Muscle of leg (tissue), 11 donors: ENCODE measurements around the gene PAPOLA. TPM values are rescaled to one million over a fixed set of nuclear protein-coding genes. Genes with fewer than 3 reads are reported as not detected.

Source experiments
- DNase-seq: peaks from one replicate; pipeline ENCODE4 v3.0.0; 2013
- H3K27ac ChIP-seq: one replicate; pipeline ENCODE4 v1.5.1; 2013; ENCODE audit warnings: mild to moderate bottlenecking, low read length, control low read depth
- H3K27me3 ChIP-seq: one replicate; pipeline ENCODE4 v1.6.1; 2013; ENCODE audit warnings: low read length; ENCODE audit not compliant: control insufficient read depth, insufficient read depth
- H3K36me3 ChIP-seq: one replicate; pipeline ENCODE4 v1.6.1; 2013; ENCODE audit warnings: low read length; ENCODE audit not compliant: control insufficient read depth, insufficient read depth
- H3K4me1 ChIP-seq: one replicate; pipeline ENCODE4 v1.6.1; 2013; ENCODE audit warnings: low read length; ENCODE audit not compliant: control insufficient read depth, insufficient read depth
- H3K4me3 ChIP-seq: one replicate; pipeline ENCODE4 v1.5.1; 2013; ENCODE audit warnings: low read length, control low read depth
- H3K9me3 ChIP-seq: replicated peaks from 2 replicates; pipeline ENCODE4 v1.6.1; 2013; ENCODE audit warnings: low read depth, low read length; ENCODE audit not compliant: control insufficient read depth
- WGBS: methylation state at CpG from one replicate; pipeline ENCODE4 v1.1.5; 2013; ENCODE audit warnings: missing lambda C conversion rate; ENCODE audit not compliant: insufficient coverage; 5-methylcytosine and 5-hydroxymethylcytosine counted together
- polyA plus RNA-seq, 8 donors: library from polyadenylated mRNA; unstranded; fragments of 120-200 nt; gene quantifications; one replicate each; pipeline versions ENCODE4 v1.2.1 to v1.2.3, GENCODE V29; 2013; ENCODE audit warnings: inconsistent platforms in 1 of 8, low replicate concordance in 1 of 8; ENCODE audit not compliant: insufficient read length in 8 of 8, insufficient read depth in 1 of 8
- total RNA-seq: library from RNA; stranded (reverse); fragments of 120-200 nt; gene quantifications from one replicate; pipeline ENCODE4 v1.2.4, GENCODE V29; 2013

The PAPOLA gene
- total and polyA plus RNA-seq, 9 donors, result 72.9 to 111 (median 89.7) TPM

DNA sequence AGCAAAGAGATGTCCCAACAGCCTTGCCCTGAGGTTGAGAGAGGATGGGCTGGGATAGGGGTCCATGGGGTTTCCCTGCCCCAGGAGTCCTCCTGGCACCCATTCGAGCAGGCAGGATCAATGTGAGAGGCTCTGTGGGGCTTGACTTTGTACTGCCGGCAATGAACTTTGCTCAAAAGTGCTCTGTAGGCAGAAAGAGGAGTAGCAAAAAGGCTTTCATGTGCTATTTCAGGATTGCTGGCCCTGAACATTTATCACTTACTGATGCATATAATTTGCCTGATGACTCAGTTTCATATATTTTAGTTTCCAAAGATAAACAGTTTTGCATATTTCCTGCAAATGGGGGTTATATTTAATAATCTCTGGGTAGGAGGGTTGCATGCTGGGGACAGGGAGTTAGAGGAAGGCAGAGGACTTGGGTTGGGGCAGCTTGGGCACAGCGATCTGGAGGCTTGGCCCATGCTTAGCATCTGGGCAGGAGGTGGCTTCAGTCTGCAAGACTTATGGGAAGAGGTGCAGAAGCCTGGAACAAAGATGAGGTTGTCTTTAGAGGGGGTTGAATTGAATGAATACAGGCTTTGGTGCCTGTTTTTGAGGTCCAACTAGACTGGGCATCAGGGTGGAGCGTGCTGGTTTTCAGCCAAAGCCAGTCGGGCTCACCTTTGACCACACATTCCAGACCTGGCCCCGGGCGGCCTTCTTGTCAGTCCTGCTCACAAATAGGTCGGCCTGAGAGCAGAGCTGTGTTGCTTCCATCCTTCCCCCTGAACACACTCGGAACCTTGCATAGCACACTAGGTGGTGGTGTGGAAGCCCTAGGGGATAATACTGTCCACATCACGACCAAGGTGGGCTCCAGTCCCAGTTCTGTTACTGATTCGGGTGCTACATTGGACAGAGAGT is 101.4 kb downstream of the PAPOLA start:
- no peaks in the 10 kb centered on the region for H3K4me1 ChIP-seq
- no peaks in the 10 kb centered on the region for H3K9me3 ChIP-seq
- H3K27me3 ChIP-seq, result peaks cover 23% of the 10 kb centered on the region
- H3K36me3 ChIP-seq, result no peaks in the 10 kb centered on the region
- H3K27ac ChIP-seq, result no peak overlapping the region
- WGBS, result 87% methylated on average over 8 of the region's 11 CpGs
- DNase-seq, result no peak
- H3K4me3 ChIP-seq, result no peak overlapping the region

- Histone ChIP-seq H3K27me3 (peaks cover 40% of the 10 kb centered on the region), H3K4me1 (no peaks in the 10 kb centered on the region), H3K9me3 (no peaks in the 10 kb centered on the region), H3K36me3 (no peaks in the 10 kb centered on the region), H3K27ac (no peak overlapping the region), H3K4me3 (no peak overlapping the region)
- WGBS, result 50% methylated on average over 15 of the region's 16 CpGs
- peak; percentile 43 for DNase-seq
Measured at GRCh38 chr14:96614481-96614881, 112.3 kb downstream of the PAPOLA start.

DNA sequence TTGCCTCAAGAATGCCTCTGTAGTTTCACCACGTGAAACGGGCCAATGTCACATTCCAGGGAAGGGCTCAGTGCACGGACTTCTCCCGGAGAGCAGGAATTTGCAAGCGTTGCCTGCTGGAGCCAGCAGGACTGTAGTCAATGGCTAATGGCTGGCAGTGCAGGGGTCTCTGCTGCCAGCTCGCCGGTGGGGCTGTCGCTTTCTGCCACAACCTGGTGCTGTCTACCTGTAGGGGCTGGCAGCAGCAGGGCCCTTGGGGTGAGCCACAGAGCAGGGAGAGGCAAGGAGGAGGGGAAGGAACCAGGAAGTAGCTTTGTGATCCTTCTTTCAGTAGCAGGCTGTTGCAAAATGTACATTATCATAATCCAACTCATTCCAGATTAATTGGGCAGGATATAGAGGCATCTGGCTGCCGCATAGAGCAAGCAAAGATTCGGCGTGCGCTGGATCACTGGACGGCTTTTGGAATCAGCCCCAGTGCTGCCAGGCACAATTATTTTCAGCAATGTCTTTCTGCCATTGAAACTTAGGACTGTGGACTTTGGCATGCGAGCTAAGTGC is 114.1 kb downstream of the PAPOLA start:
- H3K4me3 ChIP-seq, result no peak overlapping the region
- H3K4me1 ChIP-seq, result no peaks in the 10 kb centered on the region
- H3K36me3 ChIP-seq, result no peaks in the 10 kb centered on the region
- WGBS, result 61% methylated on average over 14 of the region's 14 CpGs
- no peak overlapping the region for H3K27ac ChIP-seq
- peaks cover 37% of the 10 kb centered on the region for H3K27me3 ChIP-seq
- DNase-seq, result no peak
- H3K9me3 ChIP-seq, result no peaks in the 10 kb centered on the region

Other genes with a start within 250 kb of the PAPOLA start
- gene BDKRB1, start 246.2 kb upstream of the PAPOLA start, total RNA-seq, result 0.53 TPM
- 1 to 10 TPM in 3 of 8 donors, under 1 TPM in 5; 0.69 to 1.4 (median 0.99) TPM for gene BDKRB1, start 246.2 kb upstream of the PAPOLA start, polyA plus RNA-seq
- 17.8 TPM for gene ATG2B, start 139.0 kb upstream of the PAPOLA start, total RNA-seq
- gene ATG2B, start 139.0 kb upstream of the PAPOLA start, polyA plus RNA-seq, result 10 to 100 TPM; 12.5 to 17.7 (median 14.4) TPM
- gene GSKIP, start 138.9 kb upstream of the PAPOLA start, total RNA-seq, result 16.2 TPM
- gene GSKIP, start 138.9 kb upstream of the PAPOLA start, polyA plus RNA-seq, result 10 to 100 TPM; 11.3 to 18.4 (median 15.5) TPM
- 0.31 TPM for gene AK7, start 110.3 kb upstream of the PAPOLA start, total RNA-seq
- gene AK7, start 110.3 kb upstream of the PAPOLA start, polyA plus RNA-seq, result under 1 TPM; 0.23 to 0.74 (median 0.40) TPM